Neural progenitor cell (in vitro differentiated cells): Measurements from ENCODE around the gene RBM26. TPM values are rescaled to one million over a fixed set of nuclear protein-coding genes. Genes with fewer than 3 reads are reported as not detected.
A peak's percentile ranks its signal among the peaks of the same experiment; 100 is the strongest.

ENCODE experiments used
- DNase-seq: peaks from one replicate; pipeline ENCODE4 v3.0.0-alpha.2; 2016; ENCODE audit warnings: low spot score
- H2AFZ ChIP-seq: fragments of 200-600 bp; sonication (generic); replicated peaks from 2 replicates; pipeline ENCODE4 v1.6.1; 2016; ENCODE audit warnings: antibody characterized with exemption
- H3F3A ChIP-seq: fragments of 200-600 bp; sonication (generic); 2 replicates; pipeline ENCODE4 v1.6.1; 2016; ENCODE audit warnings: antibody characterized with exemption, low read depth
- H3K27ac ChIP-seq: fragments of 200-600 bp; sonication (generic); 2 replicates; pipeline ENCODE4 v1.5.1; 2016; ENCODE audit warnings: mild to moderate bottlenecking
- H3K27me3 ChIP-seq: fragments of 200-600 bp; sonication (generic); 2 replicates; pipeline ENCODE4 v1.6.1; 2016; ENCODE audit warnings: mild to moderate bottlenecking, moderate library complexity
- H3K36me3 ChIP-seq: fragments of 200-600 bp; sonication (generic); 2 replicates; pipeline ENCODE4 v1.5.1; 2016
- H3K4me1 ChIP-seq: fragments of 200-600 bp; sonication (generic); 2 replicates; pipeline ENCODE4 v1.6.1; 2016; ENCODE audit warnings: mixed run types
- H3K4me2 ChIP-seq: fragments of 200-600 bp; sonication (generic); 2 replicates; pipeline ENCODE4 v1.6.1; 2016
- H3K4me3 ChIP-seq: fragments of 200-600 bp; sonication (generic); 2 replicates; pipeline ENCODE4 v1.5.1; 2016
- H3K79me2 ChIP-seq: fragments of 200-600 bp; sonication (generic); 2 replicates; pipeline ENCODE4 v1.6.1; 2016; ENCODE audit warnings: low read depth
- H3K9ac ChIP-seq: fragments of 200-600 bp; sonication (generic); 2 replicates; pipeline ENCODE4 v1.6.1; 2016
- H3K9me3 ChIP-seq: fragments of 200-600 bp; sonication (generic); 2 replicates; pipeline ENCODE4 v1.5.1; 2016; ENCODE audit warnings: low read depth
- H4K20me1 ChIP-seq: fragments of 200-600 bp; sonication (generic); 2 replicates; pipeline ENCODE4 v1.6.1; 2016; ENCODE audit warnings: low read depth
- H3K27ac Mint-ChIP-seq: 3 replicates; pipeline ENCODE4 v1.8.0; 2021; ENCODE audit warnings: mixed read lengths
- H3K27me3 Mint-ChIP-seq: 2 replicates; pipeline ENCODE4 v1.8.0; 2022; ENCODE audit warnings: low read depth, mild to moderate bottlenecking, inconsistent platforms, moderate library complexity, mixed read lengths; ENCODE audit not compliant: insufficient read depth
- H3K36me3 Mint-ChIP-seq: 3 replicates; pipeline ENCODE4 v1.8.0; 2021; ENCODE audit warnings: mixed read lengths
- H3K4me1 Mint-ChIP-seq: 3 replicates; pipeline ENCODE4 v1.8.0; 2021; ENCODE audit warnings: mixed read lengths
- H3K4me3 Mint-ChIP-seq: 3 replicates; pipeline ENCODE4 v1.8.0; 2021; ENCODE audit warnings: mild to moderate bottlenecking, moderate library complexity, mixed read lengths
- H3K9me3 Mint-ChIP-seq: 3 replicates; pipeline ENCODE4 v1.8.0; 2020; ENCODE audit warnings: mixed read lengths
- CTCF ChIP-seq: fragments of 200-600 bp; sonication (generic); IDR thresholded peaks from 2 replicates; pipeline ENCODE4 v1.5.1; 2017; ENCODE audit warnings: antibody characterized with exemption, mild to moderate bottlenecking
- EZH2 ChIP-seq: fragments of 200-600 bp; sonication (generic); IDR thresholded peaks from 2 replicates; pipeline ENCODE4 v1.6.1; 2017; ENCODE audit warnings: antibody characterized with exemption, mild to moderate bottlenecking, moderate library complexity
- EZH2phosphoT487 ChIP-seq: fragments of 200-600 bp; sonication (generic); IDR thresholded peaks from 2 replicates; pipeline ENCODE4 v1.6.1; 2017; ENCODE audit warnings: antibody characterized with exemption
- total RNA-seq: library from RNA; depleted of rRNA; stranded (reverse); fragments of >200 nt; gene quantifications from 2 replicates; pipeline ENCODE4 v1.2.3, GENCODE V29; 2015; ENCODE audit warnings: low replicate concordance

RBM26 gene
- total RNA-seq, 1 donor from 2014 or later: 136 TPM

DNA sequence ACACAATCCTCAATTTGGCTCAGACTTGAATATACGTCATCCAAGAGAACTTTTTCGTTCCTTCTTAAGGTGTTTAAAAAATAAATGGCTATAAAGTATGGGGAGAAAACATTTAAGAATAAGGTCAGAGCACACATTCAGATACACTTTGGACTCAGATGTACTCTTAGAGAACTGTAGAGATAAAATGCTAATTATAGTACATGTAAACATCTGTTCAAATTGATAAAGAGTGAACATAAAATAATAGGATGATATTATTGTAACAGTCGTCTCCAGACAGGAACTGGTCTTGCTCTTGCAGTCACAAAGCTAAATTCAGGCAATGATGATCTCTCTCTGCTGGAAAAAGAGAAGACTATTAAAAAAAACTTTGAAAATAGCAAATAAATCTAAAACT, 91.4 kb downstream of the RBM26 start:
- H3K27me3 Mint-ChIP-seq: no peaks in the 10 kb centered on the region
- Histone ChIP-seq H3K9me3 (no peaks in the 10 kb centered on the region), H3K27me3 (no peaks in the 10 kb centered on the region), H3K27ac (peak overlapping the region; percentile 59), H4K20me1 (no peaks in the 10 kb centered on the region), H3K4me3 (no peak overlapping the region), H3K9ac (no peak overlapping the region), H2AFZ (no peak overlapping the region), H3K4me1 (no peaks in the 10 kb centered on the region), H3K79me2 (no peaks in the 10 kb centered on the region), H3K36me3 (peaks cover 8% of the 10 kb centered on the region), H3K4me2 (no peak overlapping the region), H3F3A (peaks cover 30% of the 10 kb centered on the region)
- TF ChIP-seq EZH2: no peak
- TF ChIP-seq CTCF: no peak
- TF ChIP-seq EZH2phosphoT487: no peak
- H3K4me1 Mint-ChIP-seq: no peaks in the 10 kb centered on the region
- no peak overlapping the region for H3K4me3 Mint-ChIP-seq
- no peak for DNase-seq
- H3K9me3 Mint-ChIP-seq: no peaks in the 10 kb centered on the region
- no peak overlapping the region for H3K27ac Mint-ChIP-seq
- peaks cover 12% of the 10 kb centered on the region for H3K36me3 Mint-ChIP-seq

DNA sequence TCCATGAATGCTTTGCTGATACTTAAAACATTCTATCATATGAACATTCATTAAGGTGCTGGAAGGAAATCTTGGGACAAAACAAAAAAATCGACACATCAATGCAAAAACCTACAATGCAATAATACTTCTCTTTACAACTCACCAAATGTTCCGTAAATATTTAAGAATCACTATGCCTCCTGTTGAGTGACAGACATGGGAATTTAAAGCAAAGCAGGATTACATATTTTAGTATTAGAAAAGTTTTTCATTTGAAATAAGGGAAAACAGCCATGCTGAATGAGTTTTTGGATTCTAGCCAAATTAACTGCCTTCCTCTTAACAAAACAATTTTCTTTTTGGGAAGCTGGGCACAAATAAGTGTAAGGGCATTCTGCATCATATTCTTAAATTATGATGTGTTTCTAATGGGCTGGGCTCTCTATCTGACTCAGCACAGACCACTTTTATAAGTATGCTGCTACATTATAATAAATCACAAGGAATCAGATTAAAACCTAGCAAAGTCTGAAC, 93.7 kb downstream of the RBM26 start:
- no peaks in the 10 kb centered on the region for H3K4me1 ChIP-seq
- no peak overlapping the region for H2AFZ ChIP-seq
- no peak overlapping the region for H3K4me2 ChIP-seq
- no peaks in the 10 kb centered on the region for H3K9me3 ChIP-seq
- no peaks in the 10 kb centered on the region for H4K20me1 ChIP-seq
- DNase-seq: no peak
- H3K9ac ChIP-seq: no peak overlapping the region
- TF ChIP-seq EZH2 (no peak), CTCF (no peak), EZH2phosphoT487 (no peak)
- no peaks in the 10 kb centered on the region for H3K36me3 ChIP-seq
- peaks cover 3% of the 10 kb centered on the region for H3K36me3 Mint-ChIP-seq
- H3K27ac Mint-ChIP-seq: no peak overlapping the region
- H3K4me3 ChIP-seq: no peak overlapping the region
- peak overlapping the region; percentile 68 for H3K27ac ChIP-seq
- no peaks in the 10 kb centered on the region for H3K4me1 Mint-ChIP-seq
- H3K79me2 ChIP-seq: no peaks in the 10 kb centered on the region
- H3F3A ChIP-seq: peaks cover 25% of the 10 kb centered on the region
- no peaks in the 10 kb centered on the region for H3K27me3 Mint-ChIP-seq
- H3K27me3 ChIP-seq: no peaks in the 10 kb centered on the region
- H3K9me3 Mint-ChIP-seq: no peaks in the 10 kb centered on the region
- H3K4me3 Mint-ChIP-seq: no peak overlapping the region

GRCh38 chr13:79311386-79311785, 94.7 kb downstream of the RBM26 start:
- TF ChIP-seq EZH2phosphoT487 (no peak), EZH2 (no peak), CTCF (no peak)
- no peaks in the 10 kb centered on the region for H3K4me1 Mint-ChIP-seq
- no peaks in the 10 kb centered on the region for H3K4me1 ChIP-seq
- DNase-seq: no peak
- no peaks in the 10 kb centered on the region for H3K9me3 Mint-ChIP-seq
- peaks cover 3% of the 10 kb centered on the region for H3K36me3 Mint-ChIP-seq
- H3K27ac Mint-ChIP-seq: no peak overlapping the region
- no peaks in the 10 kb centered on the region for H4K20me1 ChIP-seq
- H3F3A ChIP-seq: peaks cover 25% of the 10 kb centered on the region
- H3K4me2 ChIP-seq: no peak overlapping the region
- H3K9me3 ChIP-seq: no peaks in the 10 kb centered on the region
- H3K4me3 Mint-ChIP-seq: no peak overlapping the region
- no peak overlapping the region for H3K4me3 ChIP-seq
- H3K36me3 ChIP-seq: no peaks in the 10 kb centered on the region
- H2AFZ ChIP-seq: no peak overlapping the region
- no peaks in the 10 kb centered on the region for H3K79me2 ChIP-seq
- no peaks in the 10 kb centered on the region for H3K27me3 Mint-ChIP-seq
- no peak overlapping the region for H3K9ac ChIP-seq
- peak overlapping the region; percentile 68 for H3K27ac ChIP-seq
- H3K27me3 ChIP-seq: no peaks in the 10 kb centered on the region
